ENCODE measurements around the gene GPR153. TPM values are rescaled to one million over a fixed set of nuclear protein-coding genes. Genes with fewer than 3 reads are reported as not detected.

GPR153 gene
- total and polyA plus RNA-seq, 2 of the 13 experiments (the other 11 are each of a cell fraction or from before 2014, with no cell fraction given): 0.22 to 0.31 TPM

GRCh38 chr1:6245086-6245868, 15.6 kb downstream of the GPR153 start:
- 0 out of 2 replicates have a peak, but pooled peaks cover 5% of the 10 kb centered on the region for H4K20me1 ChIP-seq (ENCODE audit: insufficient read depth, low read length)
- FAIRE-seq (no peak), DNase-seq (ENCODE audit: low spot score) (peak; percentile 46), ATAC-seq (peak; percentile 56)
- H3K9me3 ChIP-seq (ENCODE audit: low read length): no peaks in the 10 kb centered on the region
- BruUV-seq (replicated peaks): no TSS peak
- no peak overlapping the region for H2AFZ ChIP-seq (ENCODE audit: low read length)
- peak overlapping the region; percentile 50 for H3K4me2 ChIP-seq (ENCODE audit: low read depth, low read length)
- 4% methylated on average over 45 of the region's 79 CpGs for WGBS (ENCODE audit: low lambda C conversion rate)
- no peaks in the 10 kb centered on the region for H3K36me3 ChIP-seq (replicated peaks in 1 of 2; ENCODE audit: control insufficient read depth in 1 of 2, insufficient read depth in 2 of 2, low read length in 2 of 2)
- peaks cover 15 to 63% of the 10 kb centered on the region in 2 experiments for H3K27me3 ChIP-seq (ENCODE audit: control insufficient read depth in 1 of 2, insufficient read depth in 2 of 2, low read length in 2 of 2)
- CTCF ChIA-PET (ENCODE audit: low intra/inter-chr PET ratio, low total read pairs): interaction anchor here (0.9 to 3.4 kb wide), 5 partner anchors 18 to 192 kb away, joined by 4 to 39 read pairs (median 9); partner anchors contain the start of gene RNF207
- in situ Hi-C loops (cut with HindIII; ENCODE audit: extremely low pct_ligation_motif_present, low pct_unique_long_range_greater_than_20kb): loop anchor here (5.0 to 10.0 kb wide), 3 partner anchors 37 to 170 kb away; partner anchors contain the start of gene HES2
- peaks cover 40% of the 10 kb centered on the region for H3K4me1 ChIP-seq (ENCODE audit: insufficient read depth, low read length)
- H3K79me2 ChIP-seq (ENCODE audit: insufficient read depth, low read length): no peaks in the 10 kb centered on the region
- intact Hi-C loops (cut with micrococcal nuclease; ENCODE audit: unreplicated experiment): loop anchor here (5.0 to 10.0 kb wide), 2 partner anchors 140 to 147 kb away; partner anchors contain the start of gene ACOT7
- POLR2A ChIA-PET: interaction anchor here (0.8 to 1.1 kb wide), 2 partner anchors 10 to 39 kb away, joined by 3 to 4 read pairs; partner anchors contain the start of gene ICMT
- no peak overlapping the region for H3K9ac ChIP-seq (ENCODE audit: insufficient read depth, low read depth, low read length)
- no peak overlapping the region for H3K27ac ChIP-seq (ENCODE audit: extremely low read length, insufficient read depth, low read length)
- H3K4me3 ChIP-seq (replicated peaks in 1 of 3; ENCODE audit: insufficient read depth in 1 of 3, low read depth in 2 of 3, low read length in 3 of 3): peak overlapping the region in 2 of 3 experiments; percentile 27 to 44; a peak in 3 of 6 replicates
- TF ChIP-seq ZBTB25 (CRISPR knock-in tag; IDR thresholded peaks at IDR 0.05): peak; percentile 96
- peak; percentile 98 for TF ChIP-seq DBP (CRISPR knock-in tag; IDR thresholded peaks at IDR 0.05; ENCODE audit: not compliant biosample characterization)
- peak; percentile 100 for TF ChIP-seq IKZF4 (CRISPR knock-in tag; IDR thresholded peaks at IDR 0.05; ENCODE audit: borderline replicate concordance, low read depth, not compliant biosample characterization)
- TF ChIP-seq PAF1 (CRISPR knock-in tag; IDR thresholded peaks at IDR 0.05): no peak
- peak; percentile 96 for TF ChIP-seq JDP2 (CRISPR knock-in tag; IDR thresholded peaks at IDR 0.05; ENCODE audit: borderline replicate concordance)
- TF ChIP-seq, protein P1, sequence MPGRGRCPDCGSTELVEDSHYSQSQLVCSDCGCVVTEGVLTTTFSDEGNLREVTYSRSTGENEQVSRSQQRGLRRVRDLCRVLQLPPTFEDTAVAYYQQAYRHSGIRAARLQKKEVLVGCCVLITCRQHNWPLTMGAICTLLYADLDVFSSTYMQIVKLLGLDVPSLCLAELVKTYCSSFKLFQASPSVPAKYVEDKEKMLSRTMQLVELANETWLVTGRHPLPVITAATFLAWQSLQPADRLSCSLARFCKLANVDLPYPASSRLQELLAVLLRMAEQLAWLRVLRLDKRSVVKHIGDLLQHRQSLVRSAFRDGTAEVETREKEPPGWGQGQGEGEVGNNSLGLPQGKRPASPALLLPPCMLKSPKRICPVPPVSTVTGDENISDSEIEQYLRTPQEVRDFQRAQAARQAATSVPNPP (CRISPR knock-in tag; IDR thresholded peaks at IDR 0.05): no peak; the same call in 1 of the 2 replicates
- TF ChIP-seq ZNF337 (CRISPR knock-in tag; IDR thresholded peaks at IDR 0.05; ENCODE audit: borderline replicate concordance, low read depth): peak; percentile 93; the same call in 1 of the 2 replicates
- peak; percentile 40; the same call in 1 of the 2 replicates for TF ChIP-seq ZNF143 (CRISPR knock-in tag; IDR thresholded peaks at IDR 0.05)
- no peak for TF ChIP-seq ZNF292 (CRISPR knock-in tag; IDR thresholded peaks at IDR 0.05; ENCODE audit: borderline replicate concordance, low read depth)
- TF ChIP-seq NCOR1 (IDR thresholded peaks at IDR 0.05; ENCODE audit: borderline replicate concordance, low read length): no peak
- TF ChIP-seq MTERF4 (CRISPR knock-in tag; IDR thresholded peaks at IDR 0.05): peak; percentile 100
- TF ChIP-seq SMC3 (IDR thresholded peaks at IDR 0.05; ENCODE audit: low read length): peak; percentile 14; the same call in 1 of the 2 replicates
- peak in 1 of 2 experiments; percentile 88; a peak in 2 of 4 replicates for TF ChIP-seq ATF4 (CRISPR knock-in tag; IDR thresholded peaks at IDR 0.05)
- TF ChIP-seq PHF5A (CRISPR knock-in tag; IDR thresholded peaks at IDR 0.05; ENCODE audit: low read depth, unreplicated experiment): peak; percentile 85
- peak; percentile 61; the same call in 1 of the 2 replicates for TF ChIP-seq JUN (CRISPR knock-in tag; IDR thresholded peaks at IDR 0.05)

Data from HepG2 (cell line).